Stimulated activated CD8-positive, alpha-beta memory T cell treated with anti-CD3 and anti-CD28 coated beads, Interleukin-4, amount 100 ng/mL, for 4 hours (primary cell): ENCODE results near the gene NDUFB7.
"Not testable (repeated sequence)": the region's sequence is repeated elsewhere in the genome, so short reads cannot be mapped to it uniquely, and the experiment has no call there.

Experiments
- DNase-seq, 2 donors: peaks; one replicate each; pipeline ENCODE4 v3.0.0-alpha.2; 2020; ENCODE audit warnings: low read depth in 2 of 2, low spot score in 1 of 2

The NDUFB7 gene

GRCh38 chr19:14571695-14572490 lies at the start of gene NDUFB7:
Gene NDUFB7 (minus strand): TSS chr19:14572066. CDS start chr19:14572000, 66 bp downstream.
- DNase-seq: peak; percentile 71 to 80

GRCh38 chr19:14619404-14619803 lies 47.5 kb upstream of the NDUFB7 start:
- no peak for DNase-seq

- no peak for DNase-seq
These were observed 44.5 kb upstream of the NDUFB7 start for GRCh38 chr19:14616407-14616806.

- DNase-seq: no peak
These were observed 43.8 kb upstream of the NDUFB7 start for GRCh38 chr19:14615623-14616022.

- no peak for DNase-seq
These were observed 42.2 kb upstream of the NDUFB7 start for GRCh38 chr19:14614099-14614412.

GRCh38 chr19:14613399-14614098 lies 41.7 kb upstream of the NDUFB7 start:
- DNase-seq: not testable (repeated sequence)

- no peak for DNase-seq
These were observed 40.8 kb upstream of the NDUFB7 start for GRCh38 chr19:14612657-14613056.

GRCh38 chr19:14612242-14612641 lies 40.4 kb upstream of the NDUFB7 start:
- DNase-seq: not testable (repeated sequence)

GRCh38 chr19:14611051-14611450 lies 39.2 kb upstream of the NDUFB7 start:
- no peak for DNase-seq

- DNase-seq: no peak
These were observed 34.8 kb upstream of the NDUFB7 start for GRCh38 chr19:14606627-14607026.

- DNase-seq: no peak
These were observed 32.1 kb upstream of the NDUFB7 start for GRCh38 chr19:14603990-14604387.

GRCh38 chr19:14599548-14600147 lies 27.8 kb upstream of the NDUFB7 start:
- DNase-seq: no peak

- no peak for DNase-seq
These were observed 23.7 kb upstream of the NDUFB7 start for GRCh38 chr19:14595558-14595957.

GRCh38 chr19:14589433-14589832 lies 17.6 kb upstream of the NDUFB7 start:
- DNase-seq: not testable (repeated sequence)

- DNase-seq: not testable (repeated sequence)
These were observed 13.3 kb upstream of the NDUFB7 start for GRCh38 chr19:14585187-14585586.

GRCh38 chr19:14584372-14584771 lies 12.5 kb upstream of the NDUFB7 start:
- DNase-seq: not testable (repeated sequence)

GRCh38 chr19:14582894-14583340 lies 11.1 kb upstream of the NDUFB7 start, which contains the start of gene CLEC17A:
Gene CLEC17A (plus strand): TSS chr19:14583084. CDS start chr19:14583161, 77 bp downstream.
- DNase-seq: no peak

- no peak for DNase-seq
These were observed 8.9 kb upstream of the NDUFB7 start for GRCh38 chr19:14580623-14581237.

GRCh38 chr19:14577885-14578427 lies 6.1 kb upstream of the NDUFB7 start:
- no peak for DNase-seq

- no peak for DNase-seq
These were observed 5.4 kb upstream of the NDUFB7 start for GRCh38 chr19:14577264-14577663.

GRCh38 chr19:14576363-14576762 lies 4.5 kb upstream of the NDUFB7 start:
- no peak for DNase-seq
